B cell (primary cell): Measurements from ENCODE around the gene E2F3. TPM values are rescaled to one million over a fixed set of nuclear protein-coding genes. Genes with fewer than 3 reads are reported as not detected.

Experiments
- ATAC-seq: fragments of 200-7000 bp; cut with Tn5 transposase; one replicate; pipeline ENCODE4 v1.10.0; 2021; ENCODE audit warnings: low read depth, mild to moderate bottlenecking, moderate number of reproducible peaks, moderate library complexity
- CTCF ChIA-PET: fragments of 350-600 bp; sonication (Branson Sonifier 250); formaldehyde crosslinking; loops from one replicate; lab custom pipeline; 2021; ENCODE audit warnings: antibody characterized with exemption, inconsistent platforms; lab: Charles Lee
- POLR2A ChIA-PET: fragments of 350-600 bp; sonication (Branson Sonifier 250); formaldehyde crosslinking; loops from one replicate; lab custom pipeline; 2021; ENCODE audit warnings: antibody characterized with exemption; lab: Charles Lee
- DNase-seq: peaks from one replicate; pipeline ENCODE4 v3.0.0; 2013
- H2AFZ ChIP-seq: 2 replicates; pipeline ENCODE4 v1.6.1; 2012; ENCODE audit warnings: mild to moderate bottlenecking, low read depth, low read length; ENCODE audit not compliant: insufficient read depth, poor library complexity, severe bottlenecking
- H3K27ac ChIP-seq, 2 donors: 1 replicate in 1 of 2; 2 replicates in 1 of 2; pipeline ENCODE4 v1.5.1; 2012 to 2013; ENCODE audit warnings: low read length in 2 of 2, mild to moderate bottlenecking in 2 of 2, moderate library complexity in 1 of 2
- H3K27me3 ChIP-seq, 4 experiments: fragments of 200-600 bp in 1 of 4; sonication (generic) in 1 of 4; replicated peaks in 1 of 4; 1 replicate in 2 of 4; 2 replicates in 2 of 4; pipeline versions ENCODE4 v1.6.1 to v1.7.0; 2013 to 2016; ENCODE audit warnings: low read length in 3 of 4, mild to moderate bottlenecking in 2 of 4, mixed read lengths in 1 of 4, moderate library complexity in 1 of 4; ENCODE audit not compliant: insufficient read depth in 4 of 4, control insufficient read depth in 3 of 4; ENCODE audit errors: control extremely low read depth in 1 of 4
- H3K36me3 ChIP-seq, 2 experiments: replicated peaks in 1 of 2; 1 replicate in 1 of 2; 2 replicates in 1 of 2; pipeline versions ENCODE4 v1.6.1 to v1.7.1; 2013; ENCODE audit warnings: low read length in 1 of 2; ENCODE audit not compliant: insufficient read depth in 2 of 2, control insufficient read depth in 1 of 2; ENCODE audit errors: control extremely low read depth in 1 of 2, extremely low read depth in 1 of 2
- H3K4me1 ChIP-seq, 2 donors: fragments of 200-600 bp in 1 of 2; sonication (generic) in 1 of 2; 1 replicate in 1 of 2; 2 replicates in 1 of 2; pipeline versions ENCODE4 v1.5.1 to v1.6.1; 2013 to 2017; ENCODE audit warnings: low read length in 2 of 2; ENCODE audit not compliant: control insufficient read depth in 2 of 2, insufficient read depth in 2 of 2
- H3K4me2 ChIP-seq: replicated peaks from 2 replicates; pipeline ENCODE3; 2012; ENCODE audit warnings: mild to moderate bottlenecking, low read depth, low read length; ENCODE audit not compliant: poor library complexity, severe bottlenecking
- H3K4me3 ChIP-seq, 5 experiments: fragments of 200-600 bp in 1 of 5; sonication (generic) in 1 of 5; 1 replicate in 3 of 5; 2 replicates in 2 of 5; pipeline versions ENCODE4 v1.5.1 to v1.7.0; 2011 to 2016; ENCODE audit warnings: low read length in 4 of 5, mild to moderate bottlenecking in 4 of 5, low read depth in 2 of 5, control low read depth in 1 of 5, moderate library complexity in 1 of 5; ENCODE audit not compliant: insufficient read depth in 1 of 5; ENCODE audit errors: control extremely low read depth in 1 of 5, extremely low read depth in 1 of 5
- H3K79me2 ChIP-seq: fragments of 200-600 bp; sonication (generic); one replicate; pipeline ENCODE4 v1.6.0; 2016; ENCODE audit warnings: low read length; ENCODE audit not compliant: control insufficient read depth, insufficient read depth
- H3K9ac ChIP-seq: fragments of 200-600 bp; sonication (generic); 2 replicates; pipeline ENCODE4 v1.6.1; 2017; ENCODE audit warnings: mild to moderate bottlenecking, low read length, moderate library complexity
- H3K9me3 ChIP-seq, 3 donors: one replicate each; pipeline versions ENCODE4 v1.6.1 to v1.7.1; 2013; ENCODE audit warnings: low read length in 2 of 3; ENCODE audit not compliant: control insufficient read depth in 2 of 3, insufficient read depth in 1 of 3; ENCODE audit errors: control extremely low read depth in 1 of 3
- H4K20me1 ChIP-seq: 2 replicates; pipeline ENCODE4 v1.6.0; 2012; ENCODE audit warnings: mild to moderate bottlenecking, low read length; ENCODE audit not compliant: insufficient read depth, control insufficient read depth, poor library complexity, severe bottlenecking
- H3K27ac Mint-ChIP-seq: one replicate; pipeline ENCODE4 v1.8.0; 2021; ENCODE audit warnings: mixed read lengths
- H3K27me3 Mint-ChIP-seq: one replicate; pipeline ENCODE4 v1.8.0; 2021; ENCODE audit warnings: mixed read lengths
- H3K4me1 Mint-ChIP-seq: one replicate; pipeline ENCODE4 v1.8.0; 2021; ENCODE audit warnings: mixed read lengths
- H3K4me3 Mint-ChIP-seq: one replicate; pipeline ENCODE4 v1.8.0; 2021; ENCODE audit warnings: mixed read lengths
- H3K9me3 Mint-ChIP-seq: one replicate; pipeline ENCODE4 v1.8.0; 2022; ENCODE audit warnings: mixed read lengths; ENCODE audit not compliant: insufficient read depth
- EZH2 ChIP-seq: IDR thresholded peaks from 2 replicates; pipeline ENCODE4 v1.6.1; 2012; ENCODE audit warnings: borderline replicate concordance, low read depth, mild to moderate bottlenecking, moderate library complexity, low read length; ENCODE audit not compliant: insufficient read depth, poor library complexity, severe bottlenecking
- WGBS: methylation state at CpG from one replicate; pipeline ENCODE4 v1.1.5; 2013; ENCODE audit warnings: missing lambda C conversion rate; ENCODE audit not compliant: insufficient coverage; 5-methylcytosine and 5-hydroxymethylcytosine counted together
- intact Hi-C: fragments of 100-400 bp; cut with micrococcal nuclease; formaldehyde crosslinking; loops from one replicate; pipeline ENCODE4 v1.10.0; 2022
- polyA plus RNA-seq: library from polyadenylated mRNA; depleted of rRNA; stranded (reverse); fragments of >200 nt; gene quantifications from 2 replicates; pipeline ENCODE4 v1.2.3, GENCODE V29; 2012
- total RNA-seq, 2 donors: library from RNA; stranded (reverse); fragments of 120-200 nt in 1 of 2; gene quantifications; 1 replicate in 1 of 2; 2 replicates in 1 of 2; pipeline versions ENCODE4 v1.2.3 to v1.2.4, GENCODE V29; 2013 to 2022
- TF ChIP-seq, protein P1 (sequence below): fragments of 200-600 bp; IDR thresholded peaks from one replicate; pipeline ENCODE4 v1.8.0; 2022; ENCODE audit warnings: antibody characterized with exemption, mild to moderate bottlenecking

Gene E2F3
- total and polyA plus RNA-seq, 2 donors (not counting 1 experiment from before 2014, with no cell fraction given), result 2.2 to 8.3 TPM

DNA sequence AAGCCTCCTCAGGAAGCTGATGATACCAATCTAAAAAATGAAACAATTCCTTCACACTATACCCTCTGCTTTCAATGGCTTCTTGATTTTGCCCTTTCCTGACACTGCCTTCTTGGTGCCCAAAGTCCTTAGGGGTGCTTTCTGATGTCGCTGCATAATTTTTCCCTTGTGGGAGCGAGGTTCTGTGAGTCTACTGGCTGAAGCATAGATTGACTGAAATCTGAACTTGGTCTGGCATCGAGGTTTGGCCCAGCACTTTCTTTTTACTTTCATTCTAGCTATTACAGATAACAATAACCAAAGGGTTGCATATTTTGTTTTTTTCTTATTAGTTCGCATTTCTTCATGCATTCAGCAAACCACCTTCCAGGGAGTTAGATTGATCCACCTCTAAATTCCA, 65.8 kb downstream of the E2F3 start:
- H3K27ac Mint-ChIP-seq, result no peak overlapping the region
- intact Hi-C loops, result no loop called here
- TF ChIP-seq EZH2, result no peak
- TF ChIP-seq, protein P1, sequence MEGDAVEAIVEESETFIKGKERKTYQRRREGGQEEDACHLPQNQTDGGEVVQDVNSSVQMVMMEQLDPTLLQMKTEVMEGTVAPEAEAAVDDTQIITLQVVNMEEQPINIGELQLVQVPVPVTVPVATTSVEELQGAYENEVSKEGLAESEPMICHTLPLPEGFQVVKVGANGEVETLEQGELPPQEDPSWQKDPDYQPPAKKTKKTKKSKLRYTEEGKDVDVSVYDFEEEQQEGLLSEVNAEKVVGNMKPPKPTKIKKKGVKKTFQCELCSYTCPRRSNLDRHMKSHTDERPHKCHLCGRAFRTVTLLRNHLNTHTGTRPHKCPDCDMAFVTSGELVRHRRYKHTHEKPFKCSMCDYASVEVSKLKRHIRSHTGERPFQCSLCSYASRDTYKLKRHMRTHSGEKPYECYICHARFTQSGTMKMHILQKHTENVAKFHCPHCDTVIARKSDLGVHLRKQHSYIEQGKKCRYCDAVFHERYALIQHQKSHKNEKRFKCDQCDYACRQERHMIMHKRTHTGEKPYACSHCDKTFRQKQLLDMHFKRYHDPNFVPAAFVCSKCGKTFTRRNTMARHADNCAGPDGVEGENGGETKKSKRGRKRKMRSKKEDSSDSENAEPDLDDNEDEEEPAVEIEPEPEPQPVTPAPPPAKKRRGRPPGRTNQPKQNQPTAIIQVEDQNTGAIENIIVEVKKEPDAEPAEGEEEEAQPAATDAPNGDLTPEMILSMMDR, result no peak
- Histone ChIP-seq H3K4me3 (no peak overlapping the region), H3K79me2 (peaks cover 43% of the 10 kb centered on the region), H3K36me3 (no peaks in the 10 kb centered on the region), H3K9ac (no peak overlapping the region), H3K4me1 (no peaks in the 10 kb centered on the region), H2AFZ (no peak overlapping the region), H3K27me3 (no peaks in the 10 kb centered on the region), H3K27ac (no peak overlapping the region), H4K20me1 (no peaks in the 10 kb centered on the region), H3K9me3 (peaks cover 0 to 6% (median 0%) of the 10 kb centered on the region in 3 donors), H3K4me2 (no peak overlapping the region)
- H3K27me3 Mint-ChIP-seq, result no peaks in the 10 kb centered on the region
- DNase-seq, result no peak
- no peak overlapping the region for H3K4me3 Mint-ChIP-seq
- ChIA-PET CTCF (no interaction called here), POLR2A (no interaction called here)
- peaks cover 14% of the 10 kb centered on the region for H3K4me1 Mint-ChIP-seq
- ATAC-seq, result no peak
- 80% methylated on average over 1 of the region's 4 CpGs for WGBS
- peaks cover 12% of the 10 kb centered on the region for H3K9me3 Mint-ChIP-seq

DNA sequence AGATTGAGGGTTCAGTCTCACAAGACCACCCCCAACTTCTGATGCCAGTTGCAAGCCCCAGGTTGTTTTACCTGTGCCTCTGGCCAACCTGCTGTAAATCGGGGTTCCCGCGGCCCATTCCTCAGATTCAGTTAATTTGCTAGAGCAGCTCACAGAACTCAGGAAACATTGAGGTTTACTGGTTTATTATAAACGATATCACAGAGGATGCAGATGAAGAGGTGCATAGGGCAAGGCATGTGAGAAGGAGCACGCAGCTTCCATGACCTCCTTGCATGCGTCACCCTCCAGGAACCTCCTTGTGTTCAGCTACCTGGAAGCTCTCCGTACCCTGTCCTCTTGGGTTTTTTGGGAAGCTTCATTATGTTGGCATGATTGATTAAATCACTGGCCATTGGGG, 66.5 kb downstream of the E2F3 start:
- intact Hi-C loops, result no loop called here
- Histone ChIP-seq H3K36me3 (no peaks in the 10 kb centered on the region), H3K4me1 (no peaks in the 10 kb centered on the region), H4K20me1 (no peaks in the 10 kb centered on the region), H3K9ac (no peak overlapping the region), H3K4me2 (no peak overlapping the region), H2AFZ (no peak overlapping the region), H3K79me2 (peaks cover 43% of the 10 kb centered on the region), H3K27me3 (no peaks in the 10 kb centered on the region), H3K9me3 (peaks cover 0 to 3% (median 0%) of the 10 kb centered on the region in 3 donors), H3K27ac (no peak overlapping the region), H3K4me3 (no peak overlapping the region)
- peaks cover 13% of the 10 kb centered on the region for H3K4me1 Mint-ChIP-seq
- WGBS, result 72% methylated on average over 6 of the region's 7 CpGs
- no peak overlapping the region for H3K27ac Mint-ChIP-seq
- TF ChIP-seq EZH2, result no peak
- TF ChIP-seq, protein P1, result no peak
- ATAC-seq (no peak), DNase-seq (no peak)
- H3K9me3 Mint-ChIP-seq, result peaks cover 11% of the 10 kb centered on the region
- POLR2A ChIA-PET, result no interaction called here
- no peaks in the 10 kb centered on the region for H3K27me3 Mint-ChIP-seq
- H3K4me3 Mint-ChIP-seq, result no peak overlapping the region
- CTCF ChIA-PET, result no interaction called here
